ENCODE data around the gene CRY1. TPM values are rescaled to one million over a fixed set of nuclear protein-coding genes. Genes with fewer than 3 reads are reported as not detected.

The CRY1 gene
- total RNA-seq, 1 donor from 2014 or later: 21.2 TPM

GRCh38 chr12:106956048-106956578 lies 137.2 kb downstream of the CRY1 start:
- peaks cover 42% of the 10 kb centered on the region for H3K4me1 Mint-ChIP-seq (ENCODE audit: low read depth)
- no peak for DNase-seq (ENCODE audit: low spot score)
- TF ChIP-seq, protein P1, sequence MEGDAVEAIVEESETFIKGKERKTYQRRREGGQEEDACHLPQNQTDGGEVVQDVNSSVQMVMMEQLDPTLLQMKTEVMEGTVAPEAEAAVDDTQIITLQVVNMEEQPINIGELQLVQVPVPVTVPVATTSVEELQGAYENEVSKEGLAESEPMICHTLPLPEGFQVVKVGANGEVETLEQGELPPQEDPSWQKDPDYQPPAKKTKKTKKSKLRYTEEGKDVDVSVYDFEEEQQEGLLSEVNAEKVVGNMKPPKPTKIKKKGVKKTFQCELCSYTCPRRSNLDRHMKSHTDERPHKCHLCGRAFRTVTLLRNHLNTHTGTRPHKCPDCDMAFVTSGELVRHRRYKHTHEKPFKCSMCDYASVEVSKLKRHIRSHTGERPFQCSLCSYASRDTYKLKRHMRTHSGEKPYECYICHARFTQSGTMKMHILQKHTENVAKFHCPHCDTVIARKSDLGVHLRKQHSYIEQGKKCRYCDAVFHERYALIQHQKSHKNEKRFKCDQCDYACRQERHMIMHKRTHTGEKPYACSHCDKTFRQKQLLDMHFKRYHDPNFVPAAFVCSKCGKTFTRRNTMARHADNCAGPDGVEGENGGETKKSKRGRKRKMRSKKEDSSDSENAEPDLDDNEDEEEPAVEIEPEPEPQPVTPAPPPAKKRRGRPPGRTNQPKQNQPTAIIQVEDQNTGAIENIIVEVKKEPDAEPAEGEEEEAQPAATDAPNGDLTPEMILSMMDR (IDR thresholded peaks at IDR 0.05): peak; percentile 48
- peaks cover 8% of the 10 kb centered on the region for H3K36me3 Mint-ChIP-seq (ENCODE audit: low read depth)
- peak overlapping the region; percentile 99 for H3K4me3 Mint-ChIP-seq (ENCODE audit: unreplicated experiment)
- no peaks in the 10 kb centered on the region for H3K9me3 Mint-ChIP-seq (ENCODE audit: low read depth)
- no peaks in the 10 kb centered on the region for H3K27me3 Mint-ChIP-seq (ENCODE audit: low read depth)
- peak overlapping the region; percentile 100 for H3K27ac Mint-ChIP-seq (ENCODE audit: unreplicated experiment)

GRCh38 chr12:106955377-106956047 lies 137.8 kb downstream of the CRY1 start, which contains the start of gene TMEM263:
Gene TMEM263 (plus strand): TSS chr12:106955907. CDS start chr12:106967117, 11,210 bp downstream.
- peak within 1 kb of the TSS; percentile 100 for H3K27ac Mint-ChIP-seq (ENCODE audit: unreplicated experiment)
- no peaks in the 10 kb centered on the region for H3K27me3 Mint-ChIP-seq (ENCODE audit: low read depth)
- DNase-seq (ENCODE audit: low spot score): peak; percentile 99
- TF ChIP-seq, protein P1 (IDR thresholded peaks at IDR 0.05): no peak
- peak within 1 kb of the TSS; percentile 99 for H3K4me3 Mint-ChIP-seq (ENCODE audit: unreplicated experiment)
- peaks cover 4% of the 10 kb centered on the region for H3K36me3 Mint-ChIP-seq (ENCODE audit: low read depth)
- H3K4me1 Mint-ChIP-seq (ENCODE audit: low read depth): peaks cover 36% of the 10 kb centered on the region
- H3K9me3 Mint-ChIP-seq (ENCODE audit: low read depth): no peaks in the 10 kb centered on the region

DNA sequence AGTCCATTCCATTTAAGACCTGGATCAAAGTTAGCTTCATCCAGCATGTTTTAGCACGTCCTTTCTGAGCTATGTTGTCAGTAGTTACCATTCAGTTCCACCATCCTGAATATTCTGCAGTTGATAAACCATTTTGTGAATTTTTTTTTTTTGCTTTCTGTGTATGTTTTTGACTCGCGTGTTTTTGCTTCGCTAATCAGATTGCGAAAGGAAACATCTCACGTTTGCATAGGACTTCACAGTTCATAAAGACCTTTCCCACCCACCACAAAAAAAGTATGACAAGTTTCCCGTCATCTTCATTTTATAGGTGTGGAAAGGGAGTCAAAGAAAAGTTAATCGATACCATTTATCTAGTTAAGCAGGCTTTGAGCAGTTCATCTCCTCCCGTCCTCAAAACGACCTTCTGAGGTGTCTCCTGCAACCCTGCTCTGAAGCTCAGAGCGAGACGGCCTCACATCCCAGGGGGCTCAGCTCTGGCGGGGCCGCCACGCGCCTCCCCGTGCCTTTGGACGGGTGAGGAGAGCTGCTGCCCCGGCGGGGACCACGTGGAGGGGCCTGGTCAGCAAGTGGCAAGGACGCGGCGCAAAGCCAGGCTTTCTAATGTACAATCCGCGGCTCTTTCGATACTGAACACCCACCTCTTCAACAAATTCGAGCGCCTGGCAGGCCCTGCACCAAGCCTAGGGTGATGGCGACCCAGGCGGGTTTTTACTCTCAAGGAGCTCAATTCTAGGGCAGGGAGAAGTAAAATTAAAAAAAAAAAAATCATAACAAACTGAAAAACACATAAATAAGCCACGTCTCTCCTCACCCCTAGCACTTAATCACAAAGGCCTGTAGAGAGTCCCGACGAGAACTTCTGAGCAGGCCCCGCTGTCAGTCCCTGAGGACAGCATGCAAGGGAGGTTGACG lies 138.6 kb downstream of the CRY1 start:
- Mint-ChIP-seq H3K4me1 (ENCODE audit: low read depth) (peaks cover 33% of the 10 kb centered on the region), H3K27ac (ENCODE audit: unreplicated experiment) (peak overlapping the region; percentile 99), H3K36me3 (ENCODE audit: low read depth) (peaks cover 2% of the 10 kb centered on the region), H3K27me3 (ENCODE audit: low read depth) (no peaks in the 10 kb centered on the region), H3K9me3 (ENCODE audit: low read depth) (no peaks in the 10 kb centered on the region), H3K4me3 (ENCODE audit: unreplicated experiment) (peak overlapping the region; percentile 99)
- no peak for DNase-seq (ENCODE audit: low spot score)
- TF ChIP-seq, protein P1 (IDR thresholded peaks at IDR 0.05): no peak

DNA sequence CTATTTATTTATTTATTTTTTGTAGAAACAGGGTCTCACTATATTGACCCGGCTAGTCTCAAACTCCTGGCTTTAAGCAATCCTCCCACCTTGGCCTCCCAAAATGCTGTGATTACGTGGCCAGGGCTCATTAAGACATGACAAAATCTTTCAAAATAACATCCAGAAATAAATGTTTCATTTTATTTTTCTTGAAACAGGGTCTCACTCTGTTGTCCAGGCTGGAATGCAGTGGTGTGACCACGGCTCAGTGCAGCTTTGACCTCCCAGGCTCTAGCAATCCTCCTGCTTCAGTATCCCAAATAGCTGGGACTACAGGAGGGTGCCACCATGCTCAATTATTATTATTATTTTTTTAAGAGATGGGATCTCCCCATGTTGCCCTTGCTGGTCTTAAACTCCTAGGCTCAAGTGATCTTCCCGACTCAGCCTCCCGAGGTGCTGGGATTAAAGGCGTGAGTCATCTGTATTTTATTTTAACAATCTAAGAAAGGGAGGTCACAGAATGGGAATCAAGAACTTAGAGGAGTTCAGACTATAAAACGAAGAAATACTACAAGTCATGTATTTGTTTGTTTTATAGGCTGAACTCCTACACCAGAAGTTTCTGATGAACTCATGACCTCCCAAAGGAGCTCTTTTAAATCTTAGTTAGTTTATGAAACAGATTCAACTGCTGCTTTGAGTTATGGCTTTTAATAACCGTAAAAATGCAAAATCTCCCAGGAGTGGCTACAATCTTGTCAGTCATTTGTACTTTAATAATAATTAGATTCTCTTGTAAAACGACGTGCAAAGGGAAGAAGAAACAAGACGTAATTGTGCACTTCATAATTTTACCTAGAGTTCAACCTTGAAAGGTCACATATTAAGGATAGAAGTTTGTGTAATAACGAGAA lies 139.7 kb downstream of the CRY1 start:
- no peaks in the 10 kb centered on the region for H3K27me3 Mint-ChIP-seq (ENCODE audit: low read depth)
- TF ChIP-seq, protein P1 (IDR thresholded peaks at IDR 0.05): no peak
- H3K4me3 Mint-ChIP-seq (ENCODE audit: unreplicated experiment): no peak overlapping the region
- DNase-seq (ENCODE audit: low spot score): no peak
- H3K36me3 Mint-ChIP-seq (ENCODE audit: low read depth): peaks cover 2% of the 10 kb centered on the region
- no peak overlapping the region for H3K27ac Mint-ChIP-seq (ENCODE audit: unreplicated experiment)
- peaks cover 4% of the 10 kb centered on the region for H3K9me3 Mint-ChIP-seq (ENCODE audit: low read depth)
- peaks cover 23% of the 10 kb centered on the region for H3K4me1 Mint-ChIP-seq (ENCODE audit: low read depth)
